HG03066 (cell line): ENCODE data around the gene IKZF3.
A peak's percentile ranks its signal among the peaks of the same experiment; 100 is the strongest.
"Not testable (repeated sequence)": the region's sequence is repeated elsewhere in the genome, so short reads cannot be mapped to it uniquely, and the experiment has no call there.

Source experiments
- ATAC-seq: cut with Tn5 transposase; IDR thresholded peaks from one replicate; pipeline ENCODE4 v1.9.1; 2021; ENCODE audit warnings: low read depth; ENCODE audit not compliant: unreplicated experiment

Gene IKZF3

GRCh38 chr17:39757176-39757662, 106.9 kb downstream of the IKZF3 start:
- ATAC-seq = no peak

- ATAC-seq = no peak
Observed at GRCh38 chr17:39756380-39757079, 107.6 kb downstream of the IKZF3 start.

DNA sequence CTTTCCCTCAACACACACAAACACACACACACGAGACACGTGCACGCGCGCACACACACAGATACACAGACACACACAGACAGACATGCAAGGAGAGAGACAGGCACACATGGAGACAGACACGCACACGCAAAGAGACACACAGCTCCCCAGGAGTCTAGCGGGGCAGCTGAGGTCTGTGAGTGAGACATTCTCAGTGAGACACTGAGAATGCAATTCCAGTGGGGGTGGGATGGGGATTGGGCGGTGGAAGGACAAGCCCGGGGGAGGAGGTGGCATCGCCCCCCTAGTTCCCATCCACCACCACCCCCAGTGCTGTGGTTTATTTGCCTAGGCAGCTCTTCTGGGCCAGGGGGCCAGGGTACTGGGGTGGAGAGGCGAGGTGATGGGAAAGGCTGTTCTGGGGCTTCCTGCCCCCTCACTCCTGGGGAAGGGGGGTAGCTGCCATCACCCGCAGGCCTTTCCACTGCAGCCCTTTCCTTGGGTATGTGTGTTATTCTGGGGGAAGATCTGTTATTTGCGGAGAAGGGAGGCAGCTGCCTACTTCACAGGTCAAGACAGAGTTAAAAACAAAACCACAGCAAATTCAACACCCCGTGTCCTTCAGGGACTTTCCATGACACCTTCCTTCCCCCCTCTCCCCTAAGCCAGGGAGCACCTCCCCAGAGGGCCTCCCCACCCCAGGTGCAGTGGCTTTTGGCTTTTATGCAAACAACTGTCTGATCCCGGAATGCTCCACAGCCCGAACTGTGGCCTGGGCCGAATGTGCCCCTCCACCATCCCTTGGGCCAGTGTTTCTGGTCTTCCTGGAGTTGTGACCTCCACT, 108.3 kb downstream of the IKZF3 start:
- no peak for ATAC-seq

DNA sequence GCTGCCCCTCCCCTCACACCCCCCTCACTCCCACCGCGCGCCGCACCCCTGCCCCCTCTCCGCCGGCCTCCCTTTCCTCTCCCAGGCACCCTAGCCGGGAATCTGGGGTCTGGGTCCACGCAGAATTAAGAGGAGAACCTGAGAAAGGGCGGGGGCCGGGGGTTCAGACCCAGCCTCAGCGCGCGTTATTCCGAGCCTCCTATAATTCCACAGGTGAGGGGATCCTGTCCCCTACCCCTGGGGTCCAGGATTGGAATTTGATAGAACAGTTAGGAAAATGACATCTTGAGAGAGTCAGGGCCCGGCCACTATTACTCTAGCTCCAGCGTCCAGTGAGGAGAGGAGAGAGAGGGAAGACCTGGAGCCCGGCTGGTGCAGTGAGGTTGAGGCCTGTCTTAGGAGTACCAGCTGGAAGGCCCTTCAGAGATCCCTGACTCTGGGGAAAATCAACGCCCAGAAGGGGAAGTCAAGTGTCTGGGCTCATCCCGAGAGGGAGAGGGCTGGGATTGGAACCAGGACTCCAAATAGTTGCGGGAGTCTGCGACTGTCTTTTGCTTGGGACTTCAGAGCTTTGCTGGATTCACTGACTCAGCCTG, 109.1 kb downstream of the IKZF3 start:
- no peak for ATAC-seq

- peak; percentile 62 for ATAC-seq
Observed at GRCh38 chr17:39754161-39754957, 109.8 kb downstream of the IKZF3 start.

- peak; percentile 10 for ATAC-seq
Observed at GRCh38 chr17:39753514-39754160, 110.5 kb downstream of the IKZF3 start.

DNA sequence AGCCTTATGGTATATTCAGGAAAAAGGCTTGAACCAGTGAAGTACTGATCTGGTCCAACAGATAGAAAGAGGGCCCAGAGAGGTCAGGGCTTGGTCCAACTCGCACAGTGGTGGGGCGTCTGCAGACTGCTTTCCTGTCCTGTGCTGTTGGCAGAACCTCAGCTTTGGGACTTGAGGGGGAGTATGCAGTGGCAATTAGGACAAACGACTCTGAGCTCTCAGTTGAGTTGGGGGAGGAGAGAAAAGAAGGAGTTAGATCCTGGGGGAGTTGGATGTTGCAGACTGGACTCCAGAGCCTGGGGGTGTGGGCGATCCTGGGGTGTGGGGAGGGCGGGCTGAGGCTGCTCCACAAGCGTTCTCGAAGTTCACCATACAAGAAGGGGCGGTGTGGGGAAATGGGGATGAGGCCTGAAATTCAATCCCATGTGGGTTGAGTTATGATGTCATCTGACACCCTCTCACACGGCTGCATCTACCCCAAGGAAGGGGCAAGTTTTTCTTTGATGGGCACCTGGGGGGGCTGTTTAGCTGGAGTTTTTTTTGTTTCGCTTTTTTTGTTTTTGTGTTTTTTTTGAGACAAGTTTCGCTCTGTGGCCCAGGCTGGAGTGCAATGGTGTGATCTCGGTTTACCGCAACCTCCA, 111.8 kb downstream of the IKZF3 start:
- ATAC-seq = no peak

DNA sequence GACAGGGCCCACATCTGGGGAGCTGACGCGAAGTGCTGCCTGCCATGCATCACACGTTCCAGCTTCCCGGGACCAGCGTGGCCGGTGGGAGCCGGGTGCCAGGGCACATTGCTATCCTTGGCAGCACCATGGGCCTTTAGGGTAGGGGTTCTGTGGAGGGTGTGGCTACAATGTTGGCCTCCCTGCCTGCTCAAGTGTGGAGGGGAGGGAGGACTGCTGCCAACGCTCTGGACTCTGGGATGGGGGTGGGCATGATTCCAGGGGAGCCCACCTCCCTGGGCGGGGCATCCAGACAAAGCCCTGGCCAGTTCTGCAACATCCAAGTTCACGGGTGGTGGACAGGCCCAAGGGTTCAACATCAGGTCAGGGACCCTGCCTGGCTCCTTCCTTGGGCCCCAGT, 112.5 kb downstream of the IKZF3 start:
- ATAC-seq = no peak

GRCh38 chr17:39751016-39751543, 113.0 kb downstream of the IKZF3 start:
- ATAC-seq = no peak

- ATAC-seq = no peak
Observed at GRCh38 chr17:39750131-39751015, 113.7 kb downstream of the IKZF3 start.

- not testable (repeated sequence) for ATAC-seq
Observed at GRCh38 chr17:39748444-39749034, 115.6 kb downstream of the IKZF3 start.

DNA sequence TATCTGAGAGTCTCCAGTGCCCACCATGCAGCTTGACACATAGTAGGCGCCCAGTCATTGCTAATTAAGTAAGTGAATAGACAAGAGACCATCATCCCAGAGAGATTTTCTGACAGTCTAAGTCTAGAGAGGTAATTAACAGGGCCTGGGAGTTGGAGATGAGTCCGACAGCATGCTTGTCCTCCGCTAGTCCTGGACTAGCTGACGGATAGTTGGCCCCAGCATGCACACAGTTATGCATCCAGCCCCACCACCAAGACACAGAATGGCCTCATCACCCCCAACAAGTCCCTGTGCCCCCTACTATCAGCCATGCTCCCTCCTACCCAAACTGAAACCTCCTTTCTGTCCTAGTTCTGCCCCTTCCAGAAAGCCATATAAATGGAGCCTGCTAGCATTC, 116.4 kb downstream of the IKZF3 start:
- ATAC-seq = no peak

GRCh38 chr17:39746145-39746461, 118.0 kb downstream of the IKZF3 start:
- no peak for ATAC-seq

- ATAC-seq = no peak
Observed at GRCh38 chr17:39745335-39746144, 118.6 kb downstream of the IKZF3 start.

DNA sequence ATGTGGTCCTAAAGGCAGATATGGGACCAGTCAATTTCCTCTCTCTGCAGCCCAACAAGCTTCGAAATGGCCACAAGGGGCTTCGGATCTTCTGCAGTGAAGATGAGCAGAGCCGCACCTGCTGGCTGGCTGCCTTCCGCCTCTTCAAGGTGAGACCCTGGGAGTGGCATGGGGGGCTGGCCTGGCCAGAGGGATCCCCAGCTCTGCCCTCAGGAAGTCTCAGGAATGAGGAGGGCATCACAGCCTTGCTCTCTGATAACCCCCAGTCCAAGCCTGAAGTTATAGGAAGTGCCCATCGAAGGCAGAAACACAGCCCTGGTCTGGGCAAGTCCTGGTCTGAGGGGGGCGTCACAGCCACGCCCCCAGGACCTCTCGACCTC, 119.3 kb downstream of the IKZF3 start:
- no peak for ATAC-seq

- no peak for ATAC-seq
Observed at GRCh38 chr17:39744075-39744835, 119.9 kb downstream of the IKZF3 start.
